SK-N-MC (cell line): Measurements from ENCODE around the gene HERPUD2.

Source experiments
- EZH2 ChIP-seq: fragments of 200-600 bp; sonication (generic); IDR thresholded peaks from one replicate; pipeline ENCODE4 v1.6.1; 2017; ENCODE audit warnings: antibody characterized with exemption
- FOXP2 ChIP-seq: optimal IDR thresholded peaks from 2 replicates; pipeline ENCODE3; 2011; ENCODE audit warnings: mild to moderate bottlenecking, moderate library complexity; ENCODE audit not compliant: insufficient read depth; ENCODE audit errors: extremely low read length, control extremely low read depth
- POLR2AphosphoS5 ChIP-seq: IDR thresholded peaks from 2 replicates; pipeline ENCODE4 v1.6.1; 2012; ENCODE audit warnings: mild to moderate bottlenecking, low read depth, low read length, borderline replicate concordance

GRCh38 chr7:35738889-35739288 lies 44.0 kb upstream of the HERPUD2 start:
- no peak for TF ChIP-seq EZH2
- no peak for TF ChIP-seq POLR2AphosphoS5
- no peak for TF ChIP-seq FOXP2
